ENCODE data around the gene FOXL2. TPM values are rescaled to one million over a fixed set of nuclear protein-coding genes. Genes with fewer than 3 reads are reported as not detected.

The FOXL2 gene
- total and polyA plus RNA-seq, 10 of the 15 experiments (the other 5 are each of a cell fraction or from before 2014, with no cell fraction given), result not detected

GRCh38 chr3:138914870-138915502, 32.0 kb downstream of the FOXL2 start (continued):
- TF ChIP-seq MLLT1 (IDR thresholded peaks at IDR 0.05) (no peak), BACH1 (IDR thresholded peaks at IDR 0.05; ENCODE audit: borderline replicate concordance) (no peak), SREBF2 (IDR thresholded peaks at IDR 0.05; ENCODE audit: low read length) (no peak), RELA (IDR thresholded peaks at IDR 0.05; ENCODE audit: borderline replicate concordance, partially characterized antibody) (no peak), GATAD2B (conservative IDR thresholded peaks at IDR 0.05; ENCODE audit: low read depth) (no peak), SMAD1 (IDR thresholded peaks at IDR 0.05; ENCODE audit: low read depth, partially characterized antibody) (no peak), ZBED1 (IDR thresholded peaks at IDR 0.05; ENCODE audit: borderline replicate concordance) (no peak)

GRCh38 chr3:138913766-138914165, 33.2 kb downstream of the FOXL2 start:
- no peak overlapping the region for H3K9ac ChIP-seq (ENCODE audit: control insufficient read depth, insufficient read depth, low read length)
- SMC1A ChIA-PET (ENCODE audit: uncharacterized antibody, unreplicated experiment), result interaction anchor here (1.0 to 7.1 kb wide), 10 partner anchors 10 to 344 kb away, joined by 3 to 132 read pairs (median 5); partner anchors contain the start of gene CEP70
- DNase-seq (ENCODE audit: low read depth, low spot score), result no peak
- TF ChIP-seq YY1 (IDR thresholded peaks at IDR 0.05; ENCODE audit: low read depth, low read length) (no peak), MYB (IDR thresholded peaks at IDR 0.05; ENCODE audit: borderline replicate concordance, low read depth, low read length) (no peak), EZH2 (IDR thresholded peaks at IDR 0.05; ENCODE audit: borderline replicate concordance, control insufficient read depth, low read depth, low read length) (no peak), BACH1 (IDR thresholded peaks at IDR 0.05; ENCODE audit: borderline replicate concordance) (no peak), SUPT20H (IDR thresholded peaks at IDR 0.05; ENCODE audit: borderline replicate concordance, control insufficient read depth, low read depth, low read length) (no peak), KDM1A (IDR thresholded peaks at IDR 0.05; ENCODE audit: borderline replicate concordance) (no peak), ZSCAN29 (IDR thresholded peaks at IDR 0.05) (no peak), SIX5 (IDR thresholded peaks at IDR 0.05; ENCODE audit: low read depth, low read length, severe bottlenecking) (no peak)
- TF ChIP-seq, protein P1, sequence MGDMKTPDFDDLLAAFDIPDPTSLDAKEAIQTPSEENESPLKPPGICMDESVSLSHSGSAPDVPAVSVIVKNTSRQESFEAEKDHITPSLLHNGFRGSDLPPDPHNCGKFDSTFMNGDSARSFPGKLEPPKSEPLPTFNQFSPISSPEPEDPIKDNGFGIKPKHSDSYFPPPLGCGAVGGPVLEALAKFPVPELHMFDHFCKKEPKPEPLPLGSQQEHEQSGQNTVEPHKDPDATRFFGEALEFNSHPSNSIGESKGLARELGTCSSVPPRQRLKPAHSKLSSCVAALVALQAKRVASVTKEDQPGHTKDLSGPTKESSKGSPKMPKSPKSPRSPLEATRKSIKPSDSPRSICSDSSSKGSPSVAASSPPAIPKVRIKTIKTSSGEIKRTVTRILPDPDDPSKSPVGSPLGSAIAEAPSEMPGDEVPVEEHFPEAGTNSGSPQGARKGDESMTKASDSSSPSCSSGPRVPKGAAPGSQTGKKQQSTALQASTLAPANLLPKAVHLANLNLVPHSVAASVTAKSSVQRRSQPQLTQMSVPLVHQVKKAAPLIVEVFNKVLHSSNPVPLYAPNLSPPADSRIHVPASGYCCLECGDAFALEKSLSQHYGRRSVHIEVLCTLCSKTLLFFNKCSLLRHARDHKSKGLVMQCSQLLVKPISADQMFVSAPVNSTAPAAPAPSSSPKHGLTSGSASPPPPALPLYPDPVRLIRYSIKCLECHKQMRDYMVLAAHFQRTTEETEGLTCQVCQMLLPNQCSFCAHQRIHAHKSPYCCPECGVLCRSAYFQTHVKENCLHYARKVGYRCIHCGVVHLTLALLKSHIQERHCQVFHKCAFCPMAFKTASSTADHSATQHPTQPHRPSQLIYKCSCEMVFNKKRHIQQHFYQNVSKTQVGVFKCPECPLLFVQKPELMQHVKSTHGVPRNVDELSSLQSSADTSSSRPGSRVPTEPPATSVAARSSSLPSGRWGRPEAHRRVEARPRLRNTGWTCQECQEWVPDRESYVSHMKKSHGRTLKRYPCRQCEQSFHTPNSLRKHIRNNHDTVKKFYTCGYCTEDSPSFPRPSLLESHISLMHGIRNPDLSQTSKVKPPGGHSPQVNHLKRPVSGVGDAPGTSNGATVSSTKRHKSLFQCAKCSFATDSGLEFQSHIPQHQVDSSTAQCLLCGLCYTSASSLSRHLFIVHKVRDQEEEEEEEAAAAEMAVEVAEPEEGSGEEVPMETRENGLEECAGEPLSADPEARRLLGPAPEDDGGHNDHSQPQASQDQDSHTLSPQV (IDR thresholded peaks at IDR 0.05), result no peak
- TF ChIP-seq, protein P2, sequence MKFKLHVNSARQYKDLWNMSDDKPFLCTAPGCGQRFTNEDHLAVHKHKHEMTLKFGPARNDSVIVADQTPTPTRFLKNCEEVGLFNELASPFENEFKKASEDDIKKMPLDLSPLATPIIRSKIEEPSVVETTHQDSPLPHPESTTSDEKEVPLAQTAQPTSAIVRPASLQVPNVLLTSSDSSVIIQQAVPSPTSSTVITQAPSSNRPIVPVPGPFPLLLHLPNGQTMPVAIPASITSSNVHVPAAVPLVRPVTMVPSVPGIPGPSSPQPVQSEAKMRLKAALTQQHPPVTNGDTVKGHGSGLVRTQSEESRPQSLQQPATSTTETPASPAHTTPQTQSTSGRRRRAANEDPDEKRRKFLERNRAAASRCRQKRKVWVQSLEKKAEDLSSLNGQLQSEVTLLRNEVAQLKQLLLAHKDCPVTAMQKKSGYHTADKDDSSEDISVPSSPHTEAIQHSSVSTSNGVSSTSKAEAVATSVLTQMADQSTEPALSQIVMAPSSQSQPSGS (IDR thresholded peaks at IDR 0.05; ENCODE audit: low read length), result no peak

More at GRCh38 chr3:138913766-138914165, 33.2 kb downstream of the FOXL2 start:
- in situ Hi-C loops (cut with MboI), result loop anchor here (10.0 kb wide), 1 partner anchor 849 kb away; no protein-coding TSS in a partner anchor
- no TSS peak for BruUV-seq (replicated peaks)
- H3K4me2 ChIP-seq (ENCODE audit: control insufficient read depth, insufficient read depth), result no peak overlapping the region
- H4K20me1 ChIP-seq (ENCODE audit: control insufficient read depth, insufficient read depth), result no peaks in the 10 kb centered on the region
- H3K9me3 ChIP-seq (replicated peaks; ENCODE audit: control insufficient read depth, insufficient read depth, low read length), result no peaks in the 10 kb centered on the region
- no peak overlapping the region for H3K4me3 ChIP-seq
- H3K27me3 ChIP-seq (replicated peaks in 1 of 2; ENCODE audit: control insufficient read depth in 2 of 2, insufficient read depth in 2 of 2, low read length in 1 of 2), result peaks cover 0 to 4% of the 10 kb centered on the region in 2 experiments; a peak in 2 of 4 replicates
- RAD21 ChIA-PET (ENCODE audit: unreplicated experiment), result interaction anchor here (0.9 to 7.7 kb wide), 4 partner anchors 198 to 454 kb away, joined by 3 to 146 read pairs (median 12); partner anchors contain the start of gene CEP70
- FAIRE-seq (no peak), ATAC-seq (no peak)
- H3K79me2 ChIP-seq (ENCODE audit: control insufficient read depth, insufficient read depth, low read length), result no peaks in the 10 kb centered on the region
- no peaks in the 10 kb centered on the region for H3K36me3 ChIP-seq (ENCODE audit: control insufficient read depth in 2 of 2, insufficient read depth in 2 of 2, low read length in 1 of 2)
- no peak overlapping the region for H3K27ac ChIP-seq (ENCODE audit: control insufficient read depth, insufficient read depth)
- intact Hi-C loops (cut with micrococcal nuclease; ENCODE audit: unreplicated experiment), result loop anchor here (2.0 kb wide), 2 partner anchors 79 to 435 kb away; partner anchors contain the start of gene PIK3CB
- H3K4me1 ChIP-seq (ENCODE audit: control insufficient read depth, insufficient read depth, low read length), result peaks cover 3% of the 10 kb centered on the region; the same call in 1 of the 2 replicates
- POLR2A ChIA-PET, result no interaction called here
- H2AFZ ChIP-seq (ENCODE audit: control insufficient read depth, low read depth, low read length), result no peak overlapping the region
- CTCF ChIA-PET, result interaction anchor here (0.7 to 18.6 kb wide), 9 partner anchors 10 to 496 kb away, joined by 3 to 451 read pairs (median 6); partner anchors contain the start of gene CEP70
- WGBS (ENCODE audit: insufficient coverage, insufficient replicate concordance, low lambda C conversion rate, missing lambda C conversion rate), result 61% methylated on average over 3 of the region's 3 CpGs
